Ammon's horn (tissue), 1 donor: Measurements from ENCODE around the gene SMIM1.

Experiments used
- DNase-seq: peaks from one replicate; pipeline ENCODE4 v3.0.0-alpha.2; 2016; ENCODE audit warnings: low spot score

Gene SMIM1

DNA sequence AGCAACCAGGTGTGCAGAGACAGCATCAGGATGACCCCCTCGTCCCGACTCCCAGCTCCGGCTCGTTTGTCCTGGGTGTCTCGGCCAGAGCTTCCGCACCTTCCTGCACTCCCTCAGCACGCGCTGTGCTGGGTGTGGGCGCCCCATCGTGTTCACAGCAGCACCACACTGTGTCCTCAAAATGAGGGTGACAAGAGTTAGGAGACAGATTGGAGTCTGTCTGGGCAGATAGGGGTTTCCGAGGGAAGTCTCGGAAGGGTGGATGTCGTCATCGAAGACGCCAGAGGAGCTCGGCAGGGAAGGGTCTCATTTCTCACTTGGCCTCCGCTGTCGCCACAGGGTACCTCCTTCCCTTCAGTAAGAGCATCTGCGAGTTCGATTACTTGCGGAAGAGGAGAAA lies 16.2 kb upstream of the SMIM1 start:
- DNase-seq, result no peak

DNA sequence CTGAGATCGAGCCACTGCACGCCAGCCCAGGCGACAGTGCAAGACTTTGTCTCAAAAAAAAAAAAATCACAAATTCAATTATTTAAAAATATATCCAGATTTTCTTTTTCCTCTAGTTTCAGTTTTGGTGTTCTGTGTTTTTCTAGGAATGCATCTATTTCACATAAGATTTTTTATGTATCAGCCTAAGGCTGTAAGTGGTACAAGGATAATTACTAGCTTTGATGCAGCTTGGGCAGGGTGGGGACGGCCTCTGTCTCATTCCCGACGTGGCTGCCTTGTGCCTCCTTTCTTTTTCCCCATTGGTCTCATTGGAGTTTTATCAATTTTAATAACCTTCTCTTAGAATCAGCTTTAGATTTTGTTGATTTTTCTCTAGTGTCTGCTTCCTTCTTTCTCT lies 13.4 kb upstream of the SMIM1 start:
- no peak for DNase-seq

DNA sequence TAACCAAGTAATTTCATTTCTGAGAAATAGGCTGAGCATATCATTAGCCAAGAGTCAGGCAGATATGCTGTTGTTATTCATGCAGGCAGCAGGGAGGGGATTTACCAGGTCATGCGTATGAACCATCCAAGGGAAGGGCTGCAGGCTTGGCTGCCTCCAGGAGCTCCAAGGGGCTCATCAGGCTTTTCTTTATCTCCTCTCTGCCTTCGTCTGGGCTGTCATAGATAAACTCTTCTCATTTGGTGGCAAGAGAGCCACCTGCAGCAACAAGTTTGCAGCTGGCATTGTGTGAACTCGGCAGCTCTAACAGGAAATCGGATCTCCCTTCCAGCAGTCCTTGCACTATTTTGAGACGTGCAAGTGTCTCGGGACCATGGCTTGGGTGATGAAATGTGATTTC lies 12.8 kb upstream of the SMIM1 start:
- no peak for DNase-seq

DNA sequence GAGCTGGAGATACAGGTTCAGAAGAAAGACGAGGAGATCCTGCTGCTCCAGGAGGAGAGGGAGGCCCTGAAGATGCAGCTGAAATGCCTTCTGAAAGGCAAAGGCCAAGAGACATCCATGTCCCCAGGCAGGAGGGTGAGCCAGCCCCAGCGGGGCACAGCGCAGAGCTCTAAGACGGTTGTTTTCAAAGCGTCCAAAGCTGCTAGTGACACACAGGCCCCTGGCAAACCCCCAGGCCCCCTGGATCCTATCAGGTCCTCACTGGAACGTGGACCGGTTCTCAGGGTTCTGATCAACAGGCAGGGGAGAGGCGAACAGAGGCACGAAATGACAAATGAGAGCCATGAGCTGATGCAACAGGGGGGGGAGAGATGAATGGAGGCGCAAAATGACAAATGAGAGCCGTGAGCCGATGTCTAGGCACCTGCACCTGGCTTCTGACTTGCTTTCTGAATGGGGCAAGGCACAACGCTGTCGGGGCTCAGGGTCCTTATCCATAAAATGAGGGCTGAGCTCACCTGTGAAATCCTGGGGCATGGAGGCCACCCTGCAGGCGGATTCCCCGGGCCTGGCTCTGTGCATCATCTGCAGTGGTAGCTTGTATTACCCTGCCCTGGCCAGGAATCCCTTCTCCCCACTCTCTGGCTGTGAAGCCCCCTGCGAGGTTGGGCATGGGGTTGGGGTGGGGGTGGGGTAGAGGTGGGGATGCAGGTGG lies 11.1 kb upstream of the SMIM1 start:
- DNase-seq, result no peak

DNA sequence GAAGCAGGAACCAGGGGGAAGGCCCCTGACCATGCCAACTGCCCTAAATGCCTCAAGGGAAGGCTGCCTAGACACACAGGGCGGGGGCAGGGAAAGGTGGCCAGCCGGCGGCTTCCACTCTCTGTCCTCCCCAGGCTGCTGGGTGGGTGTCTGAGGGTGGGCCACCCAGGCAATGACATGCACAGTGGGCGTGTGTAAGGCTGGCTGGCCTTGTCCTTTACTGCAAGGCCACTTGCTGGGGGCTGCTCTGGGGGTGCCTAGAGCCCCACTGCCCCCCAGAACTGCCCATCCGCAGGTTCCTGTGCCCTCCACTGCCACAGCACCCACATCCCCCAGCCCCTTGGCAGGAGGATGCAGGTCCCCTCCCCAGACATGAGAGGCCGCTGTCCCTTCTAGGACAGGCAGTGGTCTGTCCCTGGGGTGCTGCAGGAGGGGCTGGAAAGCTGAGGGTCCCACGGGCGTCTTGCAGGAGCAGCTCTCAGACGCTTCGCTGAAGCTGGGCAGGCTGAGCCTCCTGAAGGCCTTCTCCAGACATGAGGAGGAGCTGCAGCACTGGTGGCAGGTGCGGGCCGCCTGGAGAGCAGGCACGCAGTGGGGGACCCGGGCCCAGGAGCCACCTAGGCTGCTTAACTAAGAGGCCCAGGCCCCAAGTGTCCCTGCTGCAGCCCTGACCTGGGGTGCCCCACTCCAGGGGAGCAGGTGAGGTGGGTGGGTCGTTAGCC lies 10.2 kb upstream of the SMIM1 start:
- DNase-seq, result no peak

DNA sequence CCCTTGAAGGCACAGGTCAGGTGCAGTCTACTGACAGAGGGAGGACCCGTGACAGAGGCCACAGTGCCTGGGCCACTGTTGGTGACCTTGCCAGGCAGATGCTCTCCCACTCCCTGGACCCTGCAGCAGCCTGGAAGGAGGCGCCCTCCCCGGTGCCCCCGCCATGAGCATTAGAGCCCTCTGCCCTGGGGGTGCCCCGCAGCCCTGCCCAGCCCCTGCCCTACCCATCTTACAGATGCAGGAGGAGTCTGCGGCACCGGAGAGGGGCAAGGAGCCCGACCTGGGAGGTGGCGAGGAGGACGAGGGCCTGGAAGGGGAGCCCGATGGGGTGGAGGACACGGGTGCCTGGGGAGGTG lies 9.7 kb upstream of the SMIM1 start:
- DNase-seq, result no peak

DNA sequence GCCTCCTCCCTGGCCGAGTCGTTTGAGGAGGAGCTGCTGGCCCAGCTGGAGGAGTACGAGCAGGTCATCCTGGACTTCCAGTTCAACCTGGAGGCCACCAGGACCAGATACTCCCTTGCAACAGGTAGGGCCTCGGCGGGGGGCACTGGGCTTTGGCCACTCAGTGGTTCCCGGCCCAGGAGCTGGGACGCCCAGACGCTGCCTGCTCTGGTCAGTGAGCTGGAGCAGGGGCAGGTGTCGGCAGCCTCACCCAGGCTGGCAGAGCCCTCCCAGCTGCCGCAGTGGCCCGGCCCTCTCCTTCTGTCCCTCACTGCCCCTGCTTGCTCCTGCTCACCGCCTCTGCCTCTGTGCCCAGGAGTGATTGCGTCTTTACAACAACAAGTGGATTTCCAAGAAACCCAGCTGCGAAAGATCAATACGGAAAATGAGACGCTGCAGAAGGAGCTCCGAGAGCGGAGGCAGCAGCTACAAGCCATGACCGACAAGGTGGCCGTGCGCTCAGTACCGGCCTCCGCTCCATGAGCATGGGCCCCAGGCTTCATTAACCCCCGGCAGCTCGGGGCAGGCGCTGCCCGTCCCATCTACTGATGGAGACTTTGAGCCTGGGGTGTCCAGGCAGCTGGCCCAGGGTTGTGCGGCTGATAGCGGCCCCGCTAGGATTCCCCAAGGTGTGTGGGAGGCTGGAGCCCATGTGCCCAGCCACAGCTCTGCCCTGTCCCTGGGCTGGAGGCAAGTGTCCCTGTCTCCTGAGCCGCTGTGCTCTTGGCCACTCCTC lies 9.0 kb upstream of the SMIM1 start:
- no peak for DNase-seq

DNA sequence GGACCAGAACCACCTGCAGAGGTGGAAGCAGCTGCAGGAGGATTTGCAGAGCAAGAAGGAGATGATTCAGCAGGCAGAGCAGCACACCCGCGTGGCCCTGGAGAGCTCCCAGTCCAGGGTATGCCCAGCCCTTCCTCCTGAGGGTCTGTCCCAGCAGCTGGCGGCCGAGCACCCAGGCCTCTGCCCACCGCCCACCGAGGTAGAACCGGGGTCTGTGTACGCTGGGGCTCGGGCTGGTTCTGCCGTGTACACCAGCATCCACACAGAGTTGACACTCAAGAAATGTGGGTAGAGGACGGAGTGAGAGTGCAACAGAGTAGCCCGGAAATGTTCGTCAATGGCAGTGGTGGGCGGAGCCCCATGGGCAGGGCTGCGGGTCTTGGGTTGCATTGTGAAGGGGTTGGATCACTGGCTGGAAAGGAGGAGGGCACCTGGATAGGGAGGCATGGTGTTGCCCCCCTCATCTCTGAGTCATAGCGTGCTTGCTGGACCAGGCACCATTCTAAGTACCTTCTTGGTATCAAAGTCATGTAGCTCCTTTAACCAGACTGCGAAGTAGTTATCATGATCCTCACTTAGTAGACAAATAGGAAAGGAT lies 5.1 kb upstream of the SMIM1 start:
- no peak for DNase-seq

DNA sequence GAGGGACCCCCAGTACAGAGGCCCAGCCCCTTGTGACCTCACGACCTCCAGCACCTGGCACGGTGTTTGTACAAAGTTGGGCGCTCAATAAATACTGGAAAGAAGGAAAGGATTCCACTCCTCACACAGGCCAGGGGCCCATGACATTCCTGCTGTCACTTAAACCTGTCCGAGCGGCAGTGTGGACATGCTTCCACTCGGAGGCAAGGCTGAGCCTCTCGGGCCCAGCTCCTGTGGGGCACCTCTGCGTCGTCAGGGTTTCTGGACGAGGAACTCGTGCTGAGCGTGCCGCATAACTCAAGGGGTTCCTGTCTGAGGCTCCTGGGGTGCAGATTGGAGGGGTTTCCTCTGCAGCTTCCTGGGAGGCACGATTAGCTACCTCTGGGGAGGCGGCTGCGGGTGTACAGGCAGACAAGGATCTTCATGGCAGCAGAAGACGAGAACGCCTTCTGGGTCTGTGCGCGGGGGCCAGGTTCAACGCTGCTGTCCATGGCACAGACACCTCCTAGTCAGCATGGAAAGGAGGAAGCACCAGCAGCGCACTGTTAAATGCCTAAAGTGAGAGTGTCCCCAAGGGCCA lies 3.6 kb upstream of the SMIM1 start:
- DNase-seq, result no peak

DNA sequence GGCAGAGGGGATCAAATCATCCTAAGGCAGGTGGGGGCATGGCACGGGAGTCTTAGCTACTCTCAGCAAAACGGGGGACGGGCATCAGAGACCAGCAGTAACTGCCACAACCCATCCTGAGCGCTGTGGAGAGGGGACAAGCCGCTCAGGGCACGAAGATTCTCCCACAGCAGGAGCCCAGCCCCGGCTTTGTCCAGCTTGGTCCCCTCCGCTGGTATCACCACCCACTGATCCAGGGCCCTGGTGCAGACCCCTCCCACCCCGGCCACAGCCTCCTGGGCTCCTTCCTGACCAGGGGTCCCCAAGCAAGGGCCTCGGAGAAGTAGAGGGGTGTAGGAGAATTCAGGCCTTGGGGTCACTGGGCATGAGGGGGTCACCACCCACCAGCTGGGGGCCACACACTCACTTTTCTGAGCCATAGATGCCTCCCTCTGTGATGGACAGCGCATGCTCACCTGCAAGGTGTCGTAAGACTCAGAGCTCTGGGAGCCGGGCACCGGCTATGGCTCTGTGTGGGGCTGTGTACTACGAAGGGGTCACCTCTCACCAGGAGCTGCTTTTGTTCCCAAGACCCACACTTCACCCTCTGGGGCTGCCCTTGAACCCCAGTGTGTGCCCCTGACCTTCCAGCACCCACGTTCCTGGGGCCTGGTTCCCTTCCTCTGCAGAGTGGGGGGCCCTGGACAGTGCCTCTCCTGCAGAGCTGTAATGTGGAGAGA lies 2.3 kb upstream of the SMIM1 start:
- DNase-seq, result no peak

DNA sequence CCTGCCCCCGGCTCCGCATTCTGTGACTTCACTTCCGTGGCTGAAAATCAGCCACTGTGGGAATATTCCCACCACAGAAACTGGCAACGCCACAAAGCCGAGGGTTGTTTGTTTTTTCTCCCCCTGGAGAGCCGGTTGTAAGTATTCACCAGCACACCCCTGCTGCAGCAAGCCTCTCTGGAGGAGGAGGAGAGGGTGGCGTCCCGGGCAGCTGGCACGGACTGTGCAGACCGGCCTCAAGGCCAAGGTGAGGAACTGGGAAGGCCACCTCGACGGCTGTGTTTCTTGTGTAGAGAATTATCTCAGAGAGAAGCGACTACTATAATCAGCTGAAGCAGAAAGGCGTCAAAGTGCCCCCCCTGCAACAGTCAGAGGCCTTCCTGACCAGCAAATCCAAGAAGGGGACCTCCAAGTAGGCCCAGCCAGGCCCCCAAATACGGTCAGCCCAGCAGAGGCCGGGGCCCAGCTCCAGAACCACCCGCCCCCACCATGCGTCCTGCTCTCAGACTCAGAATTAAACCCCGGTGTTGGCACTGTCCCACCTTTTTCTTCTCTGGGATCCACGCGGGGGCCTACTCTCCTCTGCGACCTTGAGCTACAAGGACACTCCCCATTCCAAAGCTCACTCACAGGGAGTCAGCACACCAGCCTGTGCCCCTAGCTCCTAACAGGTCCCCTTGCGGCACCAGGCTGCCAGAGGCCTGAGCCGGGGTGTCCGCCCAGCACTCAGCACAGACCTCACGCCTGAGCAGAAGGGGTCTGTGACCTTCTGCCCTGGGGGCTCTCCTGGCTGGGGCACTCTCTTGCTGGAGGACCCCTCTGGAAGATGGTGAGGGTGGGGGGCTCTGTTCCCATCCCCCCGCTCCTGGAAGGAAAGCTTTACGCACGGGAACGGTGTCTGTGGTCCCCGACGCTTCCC lies 1.2 kb upstream of the SMIM1 start:
- no peak for DNase-seq

DNA sequence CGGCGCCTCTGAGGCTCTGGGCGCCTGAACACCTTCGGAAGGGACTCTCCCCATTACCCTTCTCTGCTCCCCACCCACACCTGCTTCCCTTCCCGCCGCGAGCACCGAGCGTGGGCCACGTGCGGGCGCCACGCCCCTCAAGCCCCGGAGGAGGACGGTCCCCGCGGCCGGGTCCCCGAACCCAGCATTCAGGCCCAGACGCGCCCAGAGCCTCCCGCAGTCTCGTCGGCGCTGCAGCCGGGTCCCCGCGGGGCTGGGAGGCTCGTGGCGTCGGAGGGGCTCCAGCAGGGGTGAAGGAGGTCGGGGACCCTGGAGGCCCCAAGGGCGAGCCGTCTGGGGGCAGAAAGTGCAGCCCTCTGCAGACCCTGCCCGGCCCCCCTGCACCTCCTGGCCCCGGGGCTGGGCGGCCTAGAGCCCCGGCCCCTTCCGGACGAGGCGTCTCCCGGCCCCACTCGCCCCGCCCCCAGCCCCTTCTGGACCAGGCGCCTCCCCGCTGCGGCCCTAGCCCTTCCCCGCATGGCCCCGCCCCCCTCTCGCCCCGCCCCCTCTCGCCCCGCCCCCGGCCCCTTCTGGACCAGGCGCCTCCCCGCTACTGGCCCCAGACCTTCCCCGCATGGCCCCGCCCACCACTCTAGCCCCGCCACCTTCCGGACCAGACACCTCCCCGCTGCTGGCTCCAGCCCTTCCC lies 378 bp upstream of the SMIM1 start:
- peak; percentile 80 for DNase-seq

DNA sequence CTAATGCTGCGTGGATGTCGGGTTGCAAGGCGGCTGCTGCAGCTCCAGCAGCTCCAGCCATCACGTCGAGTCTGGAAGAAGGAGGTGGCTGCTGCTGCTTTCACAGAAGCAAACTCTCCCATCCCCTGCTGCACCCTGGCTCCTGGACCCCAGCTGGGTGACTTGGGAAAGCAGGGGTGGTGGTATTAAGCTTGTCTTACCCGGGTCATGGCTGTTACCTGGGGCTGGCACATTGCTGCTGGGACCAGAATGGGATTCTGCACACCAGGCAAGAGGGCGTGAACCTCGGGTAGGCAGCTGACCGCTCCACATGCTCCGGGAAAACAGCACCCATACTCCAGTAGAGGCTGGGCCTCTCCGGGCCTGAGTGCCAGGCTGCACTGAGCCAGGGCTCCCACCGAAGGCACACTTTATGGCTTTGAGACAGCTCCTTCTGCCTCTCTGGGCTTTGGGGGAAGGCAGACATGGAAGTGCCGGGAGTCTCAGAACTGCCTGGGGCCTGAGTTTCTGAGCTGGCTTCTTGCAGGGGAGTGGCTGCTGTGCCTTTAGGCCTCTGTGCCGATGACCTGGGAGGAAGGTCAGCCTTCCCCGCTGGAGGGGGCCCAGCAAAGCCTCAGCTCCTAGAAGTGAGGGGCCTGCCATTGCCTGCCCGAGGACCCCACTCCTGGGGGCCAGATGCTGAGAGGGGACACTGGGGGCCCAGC lies 1.2 kb downstream of the SMIM1 start:
- no peak for DNase-seq

DNA sequence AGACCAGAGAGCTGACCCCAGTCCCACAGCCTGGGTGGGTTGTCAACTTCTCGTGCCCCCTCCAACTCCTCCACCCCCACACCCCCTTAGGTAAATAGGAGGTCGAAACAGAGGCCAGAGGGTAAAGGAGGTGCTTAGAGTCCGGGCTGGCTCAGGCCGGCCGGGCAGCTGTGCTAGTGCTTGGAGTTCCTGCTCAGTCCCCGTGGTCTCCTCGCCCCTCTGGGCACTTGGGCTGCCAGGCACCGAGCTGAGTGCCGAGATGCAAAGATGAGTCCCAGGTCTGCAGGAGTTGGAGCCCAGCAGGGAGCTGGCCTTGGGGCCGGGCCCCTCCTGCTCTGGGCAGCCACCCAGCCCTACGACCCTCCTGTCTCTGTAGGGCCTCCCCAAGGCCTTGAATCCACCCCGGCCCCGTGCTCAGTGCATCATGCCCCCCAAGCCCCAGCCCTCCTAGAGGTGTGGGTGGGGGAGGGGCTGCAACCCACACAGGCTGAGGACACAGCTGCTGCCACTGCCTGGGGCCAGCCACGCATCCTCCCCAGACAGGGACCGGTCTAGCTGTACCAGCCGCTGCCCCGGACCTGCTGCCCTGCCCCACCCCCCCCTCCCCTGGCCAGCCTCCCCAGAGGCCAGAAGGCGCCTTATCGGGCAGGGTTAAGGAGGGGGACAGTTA lies 1.9 kb downstream of the SMIM1 start:
- no peak for DNase-seq

DNA sequence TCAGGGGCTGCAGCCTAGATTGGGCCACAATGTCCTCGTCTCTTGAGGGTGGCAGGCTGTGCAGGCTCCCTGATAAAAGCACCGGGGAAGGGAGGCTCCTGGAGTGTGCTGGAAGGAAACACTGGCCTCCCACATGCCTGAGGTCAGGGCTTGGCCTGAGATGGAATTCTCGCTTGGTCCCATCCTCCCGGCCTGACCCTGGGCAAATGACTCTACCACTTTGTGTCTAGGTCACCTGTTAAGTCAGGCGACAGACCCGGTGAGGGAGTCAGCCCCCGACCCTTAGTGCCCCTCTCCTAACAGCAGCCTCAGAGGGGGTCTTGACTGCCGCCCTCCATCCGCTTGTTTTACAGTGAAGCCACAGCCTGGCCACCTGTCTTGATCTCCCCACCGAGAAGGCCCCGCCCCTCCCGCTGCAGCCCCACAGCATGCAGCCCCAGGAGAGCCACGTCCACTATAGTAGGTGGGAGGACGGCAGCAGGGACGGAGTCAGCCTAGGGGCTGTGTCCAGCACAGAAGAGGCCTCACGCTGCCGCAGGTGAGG lies 2.5 kb downstream of the SMIM1 start:
- no peak for DNase-seq

DNA sequence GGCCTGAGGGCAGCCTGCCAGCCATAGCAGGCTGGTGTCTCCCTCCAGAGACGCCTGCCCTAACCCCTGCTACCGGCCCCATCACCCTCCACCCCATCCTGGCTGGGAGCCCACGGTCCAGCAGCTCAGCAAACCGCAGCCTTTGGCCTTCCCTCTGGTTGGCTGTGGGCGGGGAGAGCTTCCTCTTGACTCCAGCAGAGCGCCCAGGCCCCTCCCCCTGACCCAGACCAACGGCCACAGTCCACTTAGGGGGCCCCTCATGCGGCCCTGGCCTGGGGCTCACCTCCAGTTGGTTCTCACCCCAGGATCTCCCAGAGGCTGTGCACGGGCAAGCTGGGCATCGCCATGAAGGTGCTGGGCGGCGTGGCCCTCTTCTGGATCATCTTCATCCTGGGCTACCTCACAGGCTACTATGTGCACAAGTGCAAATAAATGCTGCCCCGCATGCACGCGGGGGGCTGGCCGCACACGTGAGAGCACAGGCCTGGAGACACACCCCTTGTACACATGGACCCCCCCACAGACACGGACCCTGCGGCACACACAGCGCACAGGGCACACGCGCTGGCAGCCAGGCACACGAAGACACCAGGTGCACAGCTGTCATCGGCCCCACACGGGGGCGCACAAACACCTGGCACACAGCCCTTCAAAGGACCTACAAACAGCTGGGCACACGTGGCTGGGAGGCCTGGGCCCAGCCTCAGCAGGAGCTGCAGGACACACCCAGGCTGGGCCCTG lies 3.1 kb downstream of the SMIM1 start:
- DNase-seq, result peak; percentile 65

DNA sequence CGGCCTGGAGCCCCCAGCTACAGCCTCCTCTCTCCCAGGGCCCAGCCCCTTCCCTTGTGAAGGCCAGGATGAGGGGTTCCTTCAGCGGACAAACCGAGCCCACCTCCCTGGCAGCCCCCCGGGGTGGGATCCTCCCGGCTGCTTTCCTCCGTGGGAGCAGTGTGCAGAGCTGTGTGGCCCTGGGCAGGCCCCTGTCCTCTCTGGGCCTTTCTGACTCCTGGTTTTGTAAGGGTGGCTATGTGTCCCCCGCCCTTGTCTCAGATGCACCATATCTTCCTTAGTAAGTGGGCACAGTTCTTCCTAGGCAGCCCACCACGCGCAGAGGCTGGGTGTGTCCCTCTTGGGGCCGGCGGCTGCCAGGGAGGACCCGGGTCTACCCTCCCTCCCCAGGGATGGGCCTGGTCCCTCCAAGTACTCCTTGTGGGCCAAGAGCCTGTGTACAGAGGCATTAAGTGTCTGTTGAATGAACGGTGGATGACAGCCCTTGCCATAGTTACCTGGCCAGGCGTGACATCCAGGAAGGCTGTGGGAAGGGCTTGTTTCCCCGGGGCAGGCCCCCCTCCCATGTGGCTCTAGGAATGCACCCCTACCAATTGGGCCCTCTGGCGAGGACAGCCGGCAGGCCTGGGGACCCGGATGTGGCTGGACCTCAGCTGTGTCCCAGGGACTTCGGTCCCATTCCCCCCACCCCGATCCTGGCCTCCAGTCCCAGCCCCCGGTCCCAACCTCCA lies 3.8 kb downstream of the SMIM1 start:
- DNase-seq, result no peak
